Tracheal epithelial cell (primary cell): ENCODE data around the gene MRPL52. TPM values are rescaled to one million over a fixed set of nuclear protein-coding genes. Genes with fewer than 3 reads are reported as not detected.

Source experiments
- total RNA-seq: library from RNA; depleted of rRNA; stranded (reverse); fragments of >200 nt; gene quantifications from 2 replicates; pipeline ENCODE4 v1.2.1, GENCODE V29; 2014

MRPL52 gene
- total RNA-seq, result 28.9 and 30.1 TPM in 2 replicates

GRCh38 chr14:22829661-22830442 is at the start of gene MRPL52:
Gene MRPL52, plus strand, starts transcription at chr14:22829887. Its CDS starts 26 bp downstream, at chr14:22829913.

GRCh38 chr14:22814941-22815713 is 14.6 kb upstream of the MRPL52 start, which contains the start of gene SLC7A7:
Gene SLC7A7, minus strand, starts transcription at chr14:22815435. Its CDS starts 2,037 bp downstream, at chr14:22813398.

GRCh38 chr14:22836301-22837113 is 6.8 kb downstream of the MRPL52 start, which contains the start of gene MMP14:
Gene MMP14, plus strand, starts transcription at chr14:22836585. Its CDS starts 233 bp downstream, at chr14:22836818.

GRCh38 chr14:22871224-22872032 is 41.7 kb downstream of the MRPL52 start, which contains the start of gene LRP10:
Gene LRP10, plus strand, starts transcription at chr14:22871740. Its CDS starts 564 bp downstream, at chr14:22872304.

GRCh38 chr14:22883173-22883976 is 53.7 kb downstream of the MRPL52 start, which contains the start of gene REM2:
Gene REM2, plus strand, starts transcription at chr14:22883222. Its CDS starts 66 bp downstream, at chr14:22883288.

Other genes starting within 250 kb of the MRPL52 start
- 200 and 228 TPM in 2 replicates for gene DAD1, start 240.7 kb upstream of the MRPL52 start, total RNA-seq
- gene ABHD4, start 231.6 kb upstream of the MRPL52 start, total RNA-seq, result 8.4 and 16.4 TPM in 2 replicates
- not detected in 2 replicates for gene OR6J1, start 185.5 kb upstream of the MRPL52 start, total RNA-seq
- gene OXA1L, start 63.2 kb upstream of the MRPL52 start, total RNA-seq, result 39.8 and 56.9 TPM in 2 replicates
- gene SLC7A7, start 14.5 kb upstream of the MRPL52 start, total RNA-seq, result 0.43 and 3.1 TPM in 2 replicates
- 151 and 263 TPM in 2 replicates for gene MMP14, start 6.7 kb downstream of the MRPL52 start, total RNA-seq
- 52.9 and 61.2 TPM in 2 replicates for gene LRP10, start 41.9 kb downstream of the MRPL52 start, total RNA-seq
- gene REM2, start 53.3 kb downstream of the MRPL52 start, total RNA-seq, result 0.43 TPM in 1 of 2 replicates, not detected in the other
- 48.9 and 70.8 TPM in 2 replicates for gene RBM23, start 89.3 kb downstream of the MRPL52 start, total RNA-seq
- 80.4 and 83.9 TPM in 2 replicates for gene PRMT5, start 99.5 kb downstream of the MRPL52 start, total RNA-seq
- 51.6 and 150 TPM in 2 replicates for gene HAUS4, start 127.2 kb downstream of the MRPL52 start, total RNA-seq
- 250 and 322 TPM in 2 replicates for gene AJUBA, start 152.7 kb downstream of the MRPL52 start, total RNA-seq
- gene C14orf93, start 180.3 kb downstream of the MRPL52 start, total RNA-seq, result 13.0 and 20.5 TPM in 2 replicates
- 186 and 259 TPM in 2 replicates for gene PSMB5, start 205.0 kb downstream of the MRPL52 start, total RNA-seq
- not detected in 2 replicates for gene PSMB11, start 212.3 kb downstream of the MRPL52 start, total RNA-seq
- 3.4 and 4.3 TPM in 2 replicates for gene CDH24, start 227.6 kb downstream of the MRPL52 start, total RNA-seq